GM19023 (cell line): ENCODE results near the gene MYO10.
A peak's percentile ranks its signal among the peaks of the same experiment; 100 is the strongest.
"Not testable (repeated sequence)": the region's sequence is repeated elsewhere in the genome, so short reads cannot be mapped to it uniquely, and the experiment has no call there.

Source experiments
- ATAC-seq: cut with Tn5 transposase; IDR thresholded peaks from one replicate; pipeline ENCODE4 v1.9.1; 2021; ENCODE audit warnings: mild to moderate bottlenecking, moderate library complexity; ENCODE audit not compliant: unreplicated experiment

Gene MYO10

GRCh38 chr5:16936150-16936988, at the start of gene MYO10:
Gene MYO10 (minus strand): TSS chr5:16936288. CDS start chr5:16935808, 480 bp downstream.
- peak; percentile 49 for ATAC-seq

DNA sequence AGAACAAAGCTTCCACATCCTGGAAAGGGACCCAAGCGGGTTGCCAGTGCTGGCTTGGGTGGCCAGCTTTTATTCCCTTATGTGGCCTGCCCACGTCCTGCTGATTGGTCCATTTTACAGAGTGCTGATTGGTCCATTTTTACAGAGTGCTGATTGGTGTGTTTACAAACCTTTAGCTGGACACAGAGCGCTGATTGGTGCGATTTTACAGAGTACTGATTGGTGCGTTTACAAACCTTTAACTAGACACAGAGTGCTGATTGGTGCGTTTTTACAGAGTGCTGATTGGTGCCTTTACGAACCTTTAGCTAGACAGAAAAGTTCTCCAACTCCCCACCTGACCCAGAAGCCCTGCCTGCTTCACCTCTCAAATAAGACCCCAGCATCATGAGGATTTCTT, 49.2 kb upstream of the MYO10 start:
- not testable (repeated sequence) for ATAC-seq

GRCh38 chr5:16983972-16984371, 47.9 kb upstream of the MYO10 start:
- no peak for ATAC-seq

GRCh38 chr5:16983022-16983639, 47.0 kb upstream of the MYO10 start:
- no peak for ATAC-seq

- no peak for ATAC-seq
Observed at GRCh38 chr5:16981700-16982099, 45.6 kb upstream of the MYO10 start.

DNA sequence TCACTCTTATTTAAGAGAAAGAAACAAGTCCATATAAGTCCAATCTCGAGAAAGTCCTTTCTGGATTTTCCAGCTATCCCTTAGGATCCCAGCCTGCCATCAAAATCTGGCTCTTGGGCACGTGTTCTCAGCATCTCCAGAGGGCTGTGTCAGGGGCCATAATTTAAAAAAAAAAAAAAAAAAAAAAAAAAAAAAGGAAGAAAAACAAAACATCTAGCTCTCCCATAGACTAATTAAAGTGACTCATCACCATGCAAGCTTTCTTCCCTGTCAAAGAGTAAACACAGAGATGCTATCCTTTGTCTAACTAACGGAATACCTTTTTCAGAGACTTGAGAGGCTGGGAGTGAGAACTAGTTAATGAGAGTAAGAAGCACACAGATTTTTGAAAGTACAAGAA, 44.9 kb upstream of the MYO10 start:
- ATAC-seq = no peak

DNA sequence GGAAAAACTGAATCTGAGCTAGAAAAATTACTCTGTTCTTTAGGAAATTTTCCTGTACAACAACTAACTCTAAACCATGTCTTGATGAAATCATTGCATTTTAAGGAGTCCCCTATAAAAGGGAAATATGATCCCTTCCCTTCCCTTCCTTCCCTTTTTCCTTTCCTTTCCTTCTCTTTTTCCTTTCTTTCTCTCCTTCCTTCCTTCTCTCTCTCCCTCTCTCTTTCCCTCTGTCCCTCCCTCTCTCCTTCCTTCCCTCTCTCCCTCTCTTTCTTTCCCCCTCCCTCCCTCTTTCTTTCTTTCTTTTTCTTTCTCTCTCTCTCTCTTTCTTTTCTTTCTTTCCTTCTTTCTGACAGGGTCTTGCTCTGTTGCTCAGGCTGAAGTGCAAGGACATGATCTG, 42.2 kb upstream of the MYO10 start:
- ATAC-seq = no peak

DNA sequence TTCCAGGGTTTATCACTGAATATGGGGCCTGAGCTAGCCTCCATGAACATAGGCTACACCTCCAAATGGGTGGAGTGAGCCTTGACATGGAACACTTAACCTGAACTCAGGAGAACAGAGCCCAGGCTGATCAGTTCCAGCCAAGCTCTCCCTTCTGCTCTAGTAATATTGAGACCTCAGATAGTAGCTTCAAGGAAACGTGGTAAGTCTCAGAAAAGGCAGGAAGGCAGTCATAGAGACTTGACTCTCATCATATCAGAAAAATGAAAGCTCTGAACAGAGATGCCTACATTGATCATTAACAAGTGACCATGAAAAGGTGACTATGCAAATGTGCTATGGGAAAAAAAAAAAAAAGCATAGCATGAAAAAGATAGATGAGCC, 40.5 kb upstream of the MYO10 start:
- peak; percentile 73 for ATAC-seq

DNA sequence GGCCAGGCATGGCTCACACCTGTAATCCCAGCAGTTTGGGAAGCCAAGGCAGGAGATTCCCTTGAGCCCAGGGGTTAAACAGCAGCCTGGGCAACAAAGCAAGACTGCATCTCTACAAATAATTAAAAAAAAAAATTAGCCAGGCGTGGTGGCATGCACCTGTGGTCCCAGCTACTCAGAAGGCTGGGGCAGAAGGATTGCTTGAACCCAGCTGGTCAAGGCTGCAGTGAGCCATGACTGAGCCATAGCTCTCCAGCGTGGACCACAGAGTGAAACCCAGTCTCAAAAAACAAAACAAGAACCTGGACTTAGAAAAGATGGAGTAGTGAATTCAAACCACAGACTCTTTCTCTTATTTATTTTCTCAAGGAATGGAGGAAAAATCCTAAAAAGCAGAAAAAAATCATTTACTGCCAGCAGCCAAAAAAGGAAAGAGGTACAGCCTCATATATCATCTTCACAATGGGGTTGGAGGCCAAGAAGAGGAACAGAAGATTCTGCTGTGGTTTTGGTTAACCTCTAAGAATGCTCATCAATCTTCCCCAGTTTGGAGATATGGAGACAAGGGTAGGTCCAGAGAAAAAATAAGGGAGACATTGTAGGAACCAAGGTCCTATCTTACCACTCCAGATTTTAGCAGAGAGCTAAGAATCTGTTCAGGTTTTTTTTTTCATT, 40.0 kb upstream of the MYO10 start:
- peak; percentile 78 for ATAC-seq

GRCh38 chr5:16974981-16975380, 38.9 kb upstream of the MYO10 start:
- no peak for ATAC-seq

GRCh38 chr5:16970826-16971225, 34.7 kb upstream of the MYO10 start:
- no peak for ATAC-seq

DNA sequence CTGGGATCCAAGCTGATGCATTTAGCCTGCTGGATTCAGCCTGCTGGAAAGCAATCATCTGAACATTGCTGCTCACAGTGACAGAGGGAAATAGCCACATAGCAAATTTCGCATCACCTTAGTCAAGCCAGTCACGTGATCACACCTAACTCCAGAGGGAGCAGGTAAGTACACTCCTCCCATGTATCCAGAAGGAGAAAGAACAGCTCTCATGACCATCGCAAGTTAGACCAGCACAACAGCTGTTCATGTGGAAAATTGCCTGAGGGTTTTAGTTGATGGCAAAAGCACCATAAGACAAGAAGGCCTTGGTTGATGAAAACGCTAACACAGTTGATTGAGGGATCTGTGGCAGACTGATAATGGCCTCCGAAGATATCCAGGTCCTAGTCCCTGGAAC, 34.2 kb upstream of the MYO10 start:
- ATAC-seq = no peak

DNA sequence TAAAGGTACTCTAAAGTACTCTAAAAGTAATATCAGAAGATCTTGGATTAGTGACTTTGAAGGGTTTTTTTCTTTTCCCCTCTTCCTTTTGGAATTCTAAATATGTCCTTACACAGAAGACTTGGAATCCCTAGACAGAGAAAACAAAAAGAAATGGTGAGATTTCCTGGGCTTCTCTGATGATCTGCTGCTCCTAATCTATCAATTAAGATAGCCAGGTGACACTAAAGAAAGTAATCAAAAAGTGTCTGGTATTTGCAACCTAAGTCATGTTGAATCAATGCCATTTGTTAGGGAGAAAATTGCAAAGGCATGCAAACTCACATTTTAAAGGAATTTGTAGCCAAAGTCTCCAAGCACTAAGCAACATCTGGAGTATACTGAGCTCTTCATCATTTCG, 29.5 kb upstream of the MYO10 start:
- ATAC-seq = no peak

DNA sequence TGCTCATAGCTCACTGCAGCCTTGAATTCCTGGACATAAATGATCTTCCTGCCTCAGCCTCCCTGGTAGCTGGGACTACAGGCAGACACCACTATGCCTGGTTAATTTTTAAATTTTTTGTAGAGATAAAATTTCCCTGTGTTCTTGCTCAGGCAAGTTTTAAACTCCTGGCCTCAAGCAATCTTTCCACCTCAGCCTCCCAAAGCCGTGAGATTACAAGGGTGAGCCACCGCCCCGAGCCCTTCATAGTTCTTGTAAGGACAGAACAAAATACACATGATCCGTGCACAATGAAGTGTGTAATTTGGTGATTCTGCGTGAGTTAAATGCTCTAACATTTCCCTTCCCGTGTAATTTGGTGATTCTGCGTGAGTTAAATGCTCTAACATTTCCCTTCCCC, 27.7 kb upstream of the MYO10 start:
- ATAC-seq = no peak

GRCh38 chr5:16961131-16961530, 25.0 kb upstream of the MYO10 start:
- no peak for ATAC-seq

- no peak for ATAC-seq
Observed at GRCh38 chr5:16957304-16958196, 21.5 kb upstream of the MYO10 start.

- ATAC-seq = no peak
Observed at GRCh38 chr5:16953729-16954128, 17.6 kb upstream of the MYO10 start.

DNA sequence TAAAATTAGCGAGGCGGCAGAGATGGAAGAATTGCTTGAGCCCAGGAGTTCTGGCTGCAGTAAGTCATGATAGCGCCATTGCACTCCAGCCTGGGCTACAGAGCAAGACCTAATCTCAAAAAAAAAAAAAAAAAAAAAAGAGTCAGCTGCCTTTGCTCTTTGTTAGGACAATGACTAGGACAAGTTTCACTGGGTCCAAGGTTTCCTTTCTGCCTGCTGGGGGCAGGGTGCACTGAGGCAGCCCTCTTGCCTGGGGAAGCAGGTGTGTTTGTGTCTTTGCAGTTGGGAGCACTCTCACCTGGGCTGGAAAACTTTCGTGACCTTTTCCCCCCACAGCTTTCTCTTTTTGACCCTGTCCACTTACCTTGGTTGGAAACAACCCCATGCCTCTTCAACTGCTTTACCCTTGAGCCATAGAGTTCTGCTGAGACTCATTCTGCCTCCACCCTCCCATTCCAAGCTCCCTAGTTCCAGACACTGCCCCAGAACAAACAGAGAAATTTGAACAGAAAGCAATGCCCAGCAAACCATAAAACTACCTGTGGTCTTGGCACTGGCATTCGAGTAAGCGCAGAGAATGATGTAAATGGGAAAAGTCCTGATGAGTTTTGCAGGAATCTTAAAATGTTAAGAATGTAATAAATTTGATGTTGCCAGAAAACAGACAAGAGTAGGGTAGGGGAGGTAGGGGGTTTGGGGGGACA, 17.0 kb upstream of the MYO10 start:
- no peak for ATAC-seq

DNA sequence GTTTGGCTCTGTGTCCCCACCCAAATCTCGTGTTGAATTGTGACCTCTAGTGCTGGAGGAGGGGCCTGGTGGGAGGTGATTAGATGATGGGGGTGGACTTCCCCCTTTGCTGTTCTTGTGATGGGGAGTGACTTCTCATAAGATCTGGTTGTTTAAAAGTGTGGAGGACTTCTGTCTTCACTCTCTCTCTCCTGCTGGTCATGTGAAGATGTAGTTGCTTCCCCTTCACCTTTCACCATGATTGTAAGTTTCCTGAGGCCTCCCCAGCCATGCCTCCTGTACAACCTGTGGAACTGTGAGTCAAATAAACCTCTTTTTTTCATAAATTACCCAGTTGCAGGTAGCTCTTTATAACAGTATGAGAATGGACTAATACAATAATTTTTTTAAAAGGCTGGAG, 10.6 kb upstream of the MYO10 start:
- no peak for ATAC-seq

- no peak for ATAC-seq
Observed at GRCh38 chr5:16944816-16945562, 8.9 kb upstream of the MYO10 start.
